Ovary (tissue), 3 donors: ENCODE results near the gene OR1B1.

Source experiments
- CTCF ChIP-seq, 3 donors: fragments of 450-650 bp in 2 of 3; fragments of 200-600 bp in 1 of 3; IDR thresholded peaks; one replicate each; pipeline versions ENCODE4 v1.5.1 to v1.8.0; 2016 to 2022; ENCODE audit warnings: antibody characterized with exemption in 3 of 3, mild to moderate bottlenecking in 1 of 3
- POLR2A ChIP-seq: fragments of 450-650 bp; IDR thresholded peaks from one replicate; pipeline ENCODE4 v1.6.1; 2017; ENCODE audit warnings: antibody characterized with exemption, mild to moderate bottlenecking, moderate library complexity
- donor health status: DM: no; HTN: no; CAD: no.

- TF ChIP-seq CTCF (IDR thresholded peaks at IDR 0.05), result no peak
- TF ChIP-seq POLR2A, result no peak
These were observed 37.4 kb downstream of the OR1B1 start for GRCh38 chr9:122619996-122620395.
